Measurements from ENCODE around the gene CUBN.

Gene CUBN

GRCh38 chr10:17066807-17067206, 62.8 kb downstream of the CUBN start:
- no peak for DNase-seq

DNA sequence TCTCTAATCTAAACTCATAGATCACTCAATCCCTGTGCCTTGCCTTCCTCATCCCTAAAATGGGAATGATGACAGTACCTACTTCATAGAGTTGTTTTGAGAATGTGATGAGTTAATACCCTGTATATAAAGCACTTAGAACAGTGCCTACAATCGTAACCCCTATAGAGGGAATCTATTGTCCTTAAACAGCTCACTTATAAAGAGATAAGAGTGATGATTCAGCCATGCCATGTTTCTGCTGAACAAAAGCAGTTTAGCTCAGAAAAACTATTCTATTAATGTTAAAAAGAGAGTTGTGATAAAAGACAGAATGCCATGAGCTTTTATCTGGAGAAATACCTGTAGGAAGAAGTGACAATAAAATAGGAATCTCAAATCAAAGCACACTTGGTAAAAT, 63.6 kb downstream of the CUBN start:
- DNase-seq, result no peak

DNA sequence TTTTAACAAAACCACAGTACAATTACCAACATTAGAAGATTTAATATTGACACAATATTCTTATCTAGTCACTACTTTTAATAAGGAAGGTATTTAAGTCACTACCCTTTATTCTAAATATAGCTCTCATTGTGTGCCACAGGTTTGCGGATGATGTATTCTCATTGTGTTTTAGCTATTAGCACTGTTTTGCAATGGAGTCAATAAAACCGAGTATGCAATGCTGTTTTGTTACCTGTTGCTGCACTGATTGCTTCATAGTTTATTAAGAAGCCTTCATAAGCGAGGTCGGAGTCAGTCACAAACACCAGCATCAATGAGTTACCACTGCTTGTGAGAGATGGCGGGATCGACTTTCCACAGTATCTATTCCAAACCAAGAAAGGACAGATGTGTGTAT, 64.3 kb downstream of the CUBN start:
- no peak for DNase-seq

GRCh38 chr10:17064435-17064834, 65.2 kb downstream of the CUBN start:
- no peak for DNase-seq

DNA sequence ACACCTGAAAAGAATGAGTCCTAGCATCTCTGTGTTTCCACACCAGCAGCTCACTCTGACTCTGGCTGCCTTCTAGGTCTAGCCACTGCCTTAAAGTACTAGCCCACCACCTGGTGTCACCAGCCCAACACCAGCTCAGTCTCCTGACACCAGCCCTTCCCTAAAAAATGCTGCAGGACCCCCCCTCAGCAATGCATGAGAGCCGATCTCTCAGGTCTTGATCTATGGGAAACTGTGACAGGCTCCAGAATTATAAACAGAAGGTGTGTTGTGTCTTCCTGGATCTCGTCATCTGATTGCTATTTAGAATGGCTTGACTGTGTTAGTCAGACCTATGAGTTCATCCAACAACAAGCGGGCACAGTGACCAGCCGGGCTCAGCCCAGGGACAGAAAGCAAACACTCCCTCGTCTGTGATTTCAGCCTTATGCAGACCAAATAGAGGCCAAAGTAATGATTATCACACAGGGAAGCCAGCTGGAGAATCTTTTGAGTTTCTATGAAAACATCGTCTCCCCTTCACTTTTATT, 66.6 kb downstream of the CUBN start:
- no peak for DNase-seq

DNA sequence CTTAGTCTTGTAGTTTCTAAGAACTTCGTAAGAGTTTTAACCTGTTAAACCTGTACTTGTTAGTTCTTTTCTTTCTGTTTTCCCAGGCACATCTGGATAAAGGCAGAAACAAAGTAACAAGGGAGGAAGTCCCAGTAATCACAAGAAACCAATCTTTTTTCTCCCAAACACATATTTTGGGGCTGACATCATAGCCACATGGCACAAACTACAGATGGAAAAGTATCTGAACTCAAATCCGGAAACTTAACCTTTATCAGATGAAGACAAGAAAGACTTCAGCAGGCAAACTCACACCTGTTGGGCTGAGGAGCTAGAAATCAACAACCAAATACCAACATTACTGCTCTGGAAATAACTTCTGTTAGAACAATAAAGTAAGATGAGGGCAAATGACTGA, 67.1 kb downstream of the CUBN start:
- no peak for DNase-seq

- DNase-seq, result no peak
These were observed 67.6 kb downstream of the CUBN start for GRCh38 chr10:17062009-17062408.

GRCh38 chr10:17061418-17061817, 68.2 kb downstream of the CUBN start:
- no peak for DNase-seq

GRCh38 chr10:17060289-17060688, 69.3 kb downstream of the CUBN start:
- DNase-seq, result no peak

GRCh38 chr10:17059197-17059688, 70.4 kb downstream of the CUBN start:
- DNase-seq, result no peak

GRCh38 chr10:17058093-17058492, 71.5 kb downstream of the CUBN start:
- DNase-seq, result no peak

DNA sequence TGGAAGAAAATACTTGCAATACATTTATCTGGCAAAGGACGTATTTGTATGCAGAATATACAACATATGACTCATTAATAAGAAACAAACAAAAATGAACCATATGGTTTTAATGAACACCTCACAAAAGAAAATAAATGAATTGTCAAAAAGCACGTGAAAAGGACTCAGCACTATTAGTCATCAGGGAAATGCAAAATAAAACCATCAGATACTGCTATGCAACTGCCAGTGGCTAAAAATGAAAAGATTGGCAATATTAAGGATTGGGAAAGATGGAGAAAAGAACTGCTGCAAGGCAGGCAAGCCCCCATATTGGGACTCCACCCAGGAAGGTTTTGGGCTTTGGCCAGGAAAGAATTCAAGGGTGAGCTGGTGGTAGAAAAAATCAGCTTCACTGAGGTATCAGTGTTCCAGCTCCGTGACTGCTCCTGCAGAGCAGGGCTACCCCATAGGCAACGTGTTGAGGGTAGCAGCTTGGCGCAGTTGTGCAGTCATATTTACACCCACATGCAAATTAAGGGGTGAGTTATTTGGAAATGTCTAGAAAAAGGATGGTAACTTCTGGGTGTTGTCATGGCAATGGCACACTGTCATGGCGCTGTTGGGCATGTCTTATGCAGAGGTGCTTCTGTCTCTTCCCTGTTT, 72.7 kb downstream of the CUBN start:
- no peak for DNase-seq

GRCh38 chr10:17053513-17053912, 76.1 kb downstream of the CUBN start:
- no peak for DNase-seq

- DNase-seq, result no peak
These were observed 76.5 kb downstream of the CUBN start for GRCh38 chr10:17053061-17053460.

- no peak for DNase-seq
These were observed 77.8 kb downstream of the CUBN start for GRCh38 chr10:17051851-17052250.

DNA sequence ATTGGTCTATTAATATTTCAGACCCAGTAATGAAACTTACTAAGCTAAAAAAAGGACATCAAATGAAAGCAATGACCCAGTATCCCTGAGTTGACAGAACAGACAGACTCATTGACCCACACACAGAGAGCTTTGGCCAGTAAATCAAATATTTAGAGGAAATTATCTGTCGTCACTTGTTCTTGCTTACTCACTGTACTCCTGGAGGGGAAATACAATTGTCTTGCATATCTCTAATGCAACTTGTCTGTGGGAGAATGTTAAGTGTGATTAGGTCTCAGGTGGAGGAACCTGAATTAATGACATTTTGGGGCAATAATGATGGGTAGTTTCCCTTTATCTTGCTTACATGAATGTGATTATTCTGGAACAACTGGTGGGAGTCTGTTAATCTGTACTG, 80.4 kb downstream of the CUBN start:
- DNase-seq, result no peak

DNA sequence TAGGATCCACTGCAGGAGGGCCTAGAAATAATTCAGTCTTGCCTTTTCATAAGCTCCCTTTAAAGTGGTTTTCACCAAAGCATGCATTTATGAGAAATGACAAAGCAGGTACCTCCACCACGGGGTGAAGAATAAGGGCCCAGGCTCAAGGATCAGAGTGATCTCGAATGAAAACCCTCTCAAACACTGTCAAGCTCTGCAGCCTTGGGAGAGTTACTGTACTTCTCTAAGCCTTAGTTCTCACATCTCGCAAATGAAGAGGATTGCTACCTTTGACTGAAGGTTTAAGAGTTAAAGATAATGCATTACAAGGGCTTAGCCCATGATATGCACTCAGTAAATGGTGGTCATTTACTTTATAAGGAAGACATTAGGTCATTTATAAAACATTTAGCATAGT, 81.7 kb downstream of the CUBN start:
- DNase-seq, result no peak

- DNase-seq, result no peak
These were observed 82.6 kb downstream of the CUBN start for GRCh38 chr10:17046989-17047388.

DNA sequence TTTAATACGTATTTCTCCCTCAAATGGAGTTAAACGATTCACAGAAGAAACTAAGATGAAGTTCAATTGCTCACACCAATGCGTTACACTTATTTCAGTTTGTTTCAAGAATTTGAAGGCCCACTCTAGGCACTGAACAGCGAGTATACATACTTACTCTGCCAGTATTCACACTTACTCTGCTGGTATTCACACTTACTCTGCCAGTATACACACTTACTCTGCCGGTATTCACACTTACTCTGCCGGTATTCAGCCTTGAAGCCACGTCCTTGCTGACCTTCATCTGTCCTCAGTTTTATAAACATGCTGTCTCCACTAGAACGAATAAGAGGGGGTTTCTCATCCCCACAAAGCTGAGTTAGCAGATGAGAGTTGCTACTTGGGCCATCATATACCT, 86.0 kb downstream of the CUBN start:
- no peak for DNase-seq

DNA sequence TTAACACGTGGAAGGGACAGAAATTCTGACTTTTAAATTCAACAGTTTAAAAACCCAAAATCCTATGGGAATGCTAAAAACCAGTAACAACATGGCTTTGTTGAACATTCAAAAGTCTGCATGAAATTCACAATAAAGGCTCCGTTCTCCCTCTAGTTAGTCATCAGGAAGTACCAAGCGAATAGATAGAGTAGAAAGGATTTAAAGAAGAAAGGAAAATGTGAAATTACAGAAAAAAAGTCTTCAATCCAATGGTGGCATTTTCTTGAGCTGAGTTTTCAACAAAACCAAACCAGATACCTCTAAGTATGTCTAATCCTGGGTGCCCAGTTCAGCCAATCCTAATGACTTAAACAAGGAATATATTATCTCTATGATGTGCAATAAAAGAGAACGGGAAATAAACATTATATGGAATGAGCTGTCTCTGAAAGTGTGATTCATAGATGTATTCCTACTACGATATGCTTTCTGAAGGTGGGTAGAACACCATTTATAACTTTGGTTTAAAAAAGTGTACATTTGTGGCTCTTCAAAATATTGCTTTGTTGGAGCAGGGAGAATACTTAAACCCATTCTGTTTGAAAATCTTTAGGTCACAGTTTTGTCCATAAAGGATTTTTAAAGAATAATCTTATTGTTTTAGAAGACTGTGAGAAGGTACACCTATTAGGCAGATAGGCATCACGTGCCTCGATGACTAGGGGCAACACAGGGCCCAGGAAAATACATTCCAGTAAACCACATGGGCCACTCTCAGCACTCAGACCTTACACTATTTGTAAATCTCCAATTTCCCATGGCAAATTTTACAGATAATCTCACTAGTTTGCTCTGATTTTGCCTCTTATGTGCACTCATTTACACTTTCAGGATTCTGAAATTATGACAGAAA, 87.7 kb downstream of the CUBN start:
- no peak for DNase-seq

- DNase-seq, result no peak
These were observed 91.0 kb downstream of the CUBN start for GRCh38 chr10:17038627-17039026.

DNA sequence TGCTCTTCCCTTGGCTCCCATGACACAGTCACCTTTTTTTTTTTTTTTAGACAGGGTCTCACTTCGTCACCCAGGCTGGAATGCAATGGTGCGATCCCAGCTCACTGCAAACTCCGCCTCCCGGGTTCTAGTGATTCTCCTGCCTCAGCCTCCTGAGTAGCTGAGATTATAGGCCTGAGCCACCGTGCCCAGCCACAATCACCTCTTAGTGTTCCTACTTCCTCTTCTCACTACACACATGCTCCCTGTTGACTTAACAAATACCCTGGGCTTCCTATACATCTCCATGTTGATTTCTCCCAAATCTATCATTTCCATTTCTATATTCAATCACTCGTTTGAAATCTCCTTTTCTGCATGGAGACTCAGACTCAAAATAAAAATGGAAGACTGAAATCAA, 91.7 kb downstream of the CUBN start:
- DNase-seq, result no peak

GRCh38 chr10:17035446-17035845, 94.2 kb downstream of the CUBN start:
- DNase-seq, result no peak
